GM21515 (cell line): ENCODE measurements around the gene ZNF219.
"Not testable (repeated sequence)": the region's sequence is repeated elsewhere in the genome, so short reads cannot be mapped to it uniquely, and the experiment has no call there.

Experiments
- ATAC-seq: cut with Tn5 transposase; IDR thresholded peaks from one replicate; pipeline ENCODE4 v1.9.1; 2021; ENCODE audit not compliant: unreplicated experiment

ZNF219 gene

GRCh38 chr14:21047378-21047781, 51.1 kb downstream of the ZNF219 start:
- no peak for ATAC-seq

- no peak for ATAC-seq
Measured at GRCh38 chr14:21043974-21044618, 54.4 kb downstream of the ZNF219 start.

- ATAC-seq = no peak
Measured at GRCh38 chr14:21043387-21043973, 55.0 kb downstream of the ZNF219 start.

GRCh38 chr14:21042918-21043317, 55.5 kb downstream of the ZNF219 start:
- no peak for ATAC-seq

- ATAC-seq = no peak
Measured at GRCh38 chr14:21041676-21042433, 56.6 kb downstream of the ZNF219 start, which contains the start of gene RNASE7. TSS of gene RNASE7 (plus strand) at chr14:21042362. CDS start at chr14:21042993, 631 bp downstream.

- ATAC-seq = not testable (repeated sequence)
Measured at GRCh38 chr14:21040941-21041340, 57.5 kb downstream of the ZNF219 start.

GRCh38 chr14:21040370-21040925, 58.0 kb downstream of the ZNF219 start:
- no peak for ATAC-seq
